HG03521 (cell line): Measurements from ENCODE around the gene MGAT4A.
"Not testable (repeated sequence)": the region's sequence is repeated elsewhere in the genome, so short reads cannot be mapped to it uniquely, and the experiment has no call there.

Experiments
- ATAC-seq: cut with Tn5 transposase; IDR thresholded peaks from one replicate; pipeline ENCODE4 v1.9.1; 2021; ENCODE audit warnings: mild to moderate bottlenecking, moderate library complexity; ENCODE audit not compliant: unreplicated experiment

Gene MGAT4A

GRCh38 chr2:98608962-98609604 is 121.8 kb downstream of the MGAT4A start:
- ATAC-seq: peak; percentile 26

- ATAC-seq: peak; percentile 81
These were observed 122.6 kb downstream of the MGAT4A start, which contains the start of the genes COA5 and UNC50 for GRCh38 chr2:98608116-98608961. Gene COA5 (minus strand): TSS chr2:98608512. CDS start chr2:98608405, 107 bp downstream. Gene UNC50 (plus strand): TSS chr2:98608589. CDS start chr2:98609760, 1,171 bp downstream.

GRCh38 chr2:98607741-98608115 is 123.2 kb downstream of the MGAT4A start:
- no peak for ATAC-seq

GRCh38 chr2:98607104-98607503 is 123.8 kb downstream of the MGAT4A start:
- ATAC-seq: no peak

GRCh38 chr2:98606431-98606830 is 124.5 kb downstream of the MGAT4A start:
- no peak for ATAC-seq

- ATAC-seq: no peak
These were observed 125.9 kb downstream of the MGAT4A start for GRCh38 chr2:98605076-98605475.

- no peak for ATAC-seq
These were observed 126.4 kb downstream of the MGAT4A start for GRCh38 chr2:98604547-98604946.

GRCh38 chr2:98601532-98602132 is 129.3 kb downstream of the MGAT4A start:
- ATAC-seq: peak; percentile 93

GRCh38 chr2:98598781-98599428 is 132.0 kb downstream of the MGAT4A start:
- ATAC-seq: no peak

- ATAC-seq: not testable (repeated sequence)
These were observed 136.3 kb downstream of the MGAT4A start for GRCh38 chr2:98594665-98595064.

- ATAC-seq: no peak
These were observed 138.4 kb downstream of the MGAT4A start for GRCh38 chr2:98592565-98592964.

- ATAC-seq: no peak
These were observed 141.4 kb downstream of the MGAT4A start for GRCh38 chr2:98589489-98589888.

GRCh38 chr2:98588880-98589431 is 142.0 kb downstream of the MGAT4A start:
- ATAC-seq: no peak

GRCh38 chr2:98586551-98587140 is 144.3 kb downstream of the MGAT4A start:
- no peak for ATAC-seq

- no peak for ATAC-seq
These were observed 145.5 kb downstream of the MGAT4A start for GRCh38 chr2:98585386-98585785.

- no peak for ATAC-seq
These were observed 146.9 kb downstream of the MGAT4A start for GRCh38 chr2:98583816-98584618.

- no peak for ATAC-seq
These were observed 147.7 kb downstream of the MGAT4A start for GRCh38 chr2:98583276-98583675.

GRCh38 chr2:98582523-98582922 is 148.4 kb downstream of the MGAT4A start:
- no peak for ATAC-seq

GRCh38 chr2:98580656-98581284 is 150.2 kb downstream of the MGAT4A start:
- ATAC-seq: no peak
